ENCODE data around the gene KY. TPM values are rescaled to one million over a fixed set of nuclear protein-coding genes. Genes with fewer than 3 reads are reported as not detected.
A peak's percentile ranks its signal among the peaks of the same experiment; 100 is the strongest.

Gene KY
- polyA plus RNA-seq, 3 donors, result 0.03 to 0.09 TPM; not detected in 1

DNA sequence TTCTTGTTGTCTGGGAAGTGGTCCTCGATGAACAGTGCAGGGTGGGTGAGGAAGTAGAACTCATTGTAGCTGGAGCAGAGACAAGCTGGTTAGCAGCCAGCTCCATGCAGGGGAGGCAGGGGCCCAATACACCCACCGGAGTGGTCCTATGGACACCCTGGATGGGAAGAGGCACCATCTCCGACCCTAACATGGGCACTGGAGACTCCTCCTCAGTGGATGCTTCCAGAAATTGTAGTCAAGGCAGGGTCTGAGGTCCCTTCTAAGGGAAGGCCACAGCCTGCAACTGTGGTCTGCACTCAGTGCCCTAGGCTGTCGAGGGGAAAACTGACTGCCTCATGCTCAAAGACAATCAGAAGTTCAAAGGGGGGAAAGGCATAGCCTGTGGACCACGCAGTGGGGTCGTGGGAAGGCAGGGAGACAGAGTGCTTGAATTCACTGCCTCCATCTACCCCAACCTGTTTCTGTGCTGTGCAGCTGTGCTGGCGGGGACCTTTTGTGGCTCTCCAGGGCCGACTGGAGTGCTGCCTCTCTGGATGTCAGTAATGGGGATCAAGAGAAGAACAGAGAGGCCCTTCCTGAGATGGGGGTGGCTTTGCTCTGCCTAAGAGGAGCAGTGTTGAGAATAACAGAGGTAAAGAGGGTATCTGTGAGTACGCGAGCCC is 41.9 kb downstream of the KY start:
- no peaks in the 10 kb centered on the region for H3K27me3 ChIP-seq (ENCODE audit: control insufficient read depth in 2 of 2, insufficient read depth in 2 of 2, low read length in 2 of 2)
- no peak overlapping the region for H3K27ac ChIP-seq (ENCODE audit: low read depth in 1 of 2, low read length in 2 of 2)
- H3K36me3 ChIP-seq (replicated peaks in 1 of 2; ENCODE audit: control insufficient read depth in 1 of 2, insufficient read depth in 2 of 2, low read length in 2 of 2), result no peaks in the 10 kb centered on the region
- Mint-ChIP-seq H3K4me3 (no peak overlapping the region), H3K27ac (peak overlapping the region in 1 of 7 donors; percentile 7), H3K36me3 (no peaks in the 10 kb centered on the region), H3K4me1 (peaks cover 46% of the 10 kb centered on the region), H3K9me3 (no peaks in the 10 kb centered on the region), H3K27me3 (ENCODE audit: low read depth in 3 of 3) (peaks cover 0 to 5% (median 2%) of the 10 kb centered on the region in 3 donors)
- intact Hi-C loops (cut with micrococcal nuclease), result loop anchor here in 1 of 2 donors (10.0 kb wide), 1 partner anchor 1286 kb away; no protein-coding TSS in a partner anchor
- H3K4me1 ChIP-seq (ENCODE audit: control insufficient read depth in 1 of 2, insufficient read depth in 2 of 2, low read length in 2 of 2), result peaks cover 33 to 38% of the 10 kb centered on the region in 2 donors
- no peak overlapping the region for H2AFZ ChIP-seq (ENCODE audit: insufficient read depth, low read depth, low read length, poor library complexity, severe bottlenecking)
- no peaks in the 10 kb centered on the region for H3K9me3 ChIP-seq (replicated peaks in 1 of 2; ENCODE audit: control insufficient read depth in 1 of 2, insufficient read depth in 1 of 2, low read length in 2 of 2)
- no peaks in the 10 kb centered on the region for H4K20me1 ChIP-seq (ENCODE audit: insufficient read depth, low read length)
- TF ChIP-seq, protein P1, sequence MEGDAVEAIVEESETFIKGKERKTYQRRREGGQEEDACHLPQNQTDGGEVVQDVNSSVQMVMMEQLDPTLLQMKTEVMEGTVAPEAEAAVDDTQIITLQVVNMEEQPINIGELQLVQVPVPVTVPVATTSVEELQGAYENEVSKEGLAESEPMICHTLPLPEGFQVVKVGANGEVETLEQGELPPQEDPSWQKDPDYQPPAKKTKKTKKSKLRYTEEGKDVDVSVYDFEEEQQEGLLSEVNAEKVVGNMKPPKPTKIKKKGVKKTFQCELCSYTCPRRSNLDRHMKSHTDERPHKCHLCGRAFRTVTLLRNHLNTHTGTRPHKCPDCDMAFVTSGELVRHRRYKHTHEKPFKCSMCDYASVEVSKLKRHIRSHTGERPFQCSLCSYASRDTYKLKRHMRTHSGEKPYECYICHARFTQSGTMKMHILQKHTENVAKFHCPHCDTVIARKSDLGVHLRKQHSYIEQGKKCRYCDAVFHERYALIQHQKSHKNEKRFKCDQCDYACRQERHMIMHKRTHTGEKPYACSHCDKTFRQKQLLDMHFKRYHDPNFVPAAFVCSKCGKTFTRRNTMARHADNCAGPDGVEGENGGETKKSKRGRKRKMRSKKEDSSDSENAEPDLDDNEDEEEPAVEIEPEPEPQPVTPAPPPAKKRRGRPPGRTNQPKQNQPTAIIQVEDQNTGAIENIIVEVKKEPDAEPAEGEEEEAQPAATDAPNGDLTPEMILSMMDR (IDR thresholded peaks at IDR 0.05), result no peak
- H3K4me3 ChIP-seq (replicated peaks in 1 of 3; ENCODE audit: low read depth in 2 of 3, low read length in 3 of 3), result no peak overlapping the region
- DNase-seq, result no peak
- 69% methylated on average over 5 of the region's 10 CpGs for WGBS (ENCODE audit: insufficient coverage)
- H3K4me2 ChIP-seq (replicated peaks; ENCODE audit: extremely low read depth, low read length, poor library complexity, severe bottlenecking), result no peak overlapping the region
- H3K79me2 ChIP-seq (ENCODE audit: insufficient read depth, low read length), result no peaks in the 10 kb centered on the region
- H3K9ac ChIP-seq (ENCODE audit: insufficient read depth, low read length, poor library complexity, severe bottlenecking), result no peak overlapping the region

DNA sequence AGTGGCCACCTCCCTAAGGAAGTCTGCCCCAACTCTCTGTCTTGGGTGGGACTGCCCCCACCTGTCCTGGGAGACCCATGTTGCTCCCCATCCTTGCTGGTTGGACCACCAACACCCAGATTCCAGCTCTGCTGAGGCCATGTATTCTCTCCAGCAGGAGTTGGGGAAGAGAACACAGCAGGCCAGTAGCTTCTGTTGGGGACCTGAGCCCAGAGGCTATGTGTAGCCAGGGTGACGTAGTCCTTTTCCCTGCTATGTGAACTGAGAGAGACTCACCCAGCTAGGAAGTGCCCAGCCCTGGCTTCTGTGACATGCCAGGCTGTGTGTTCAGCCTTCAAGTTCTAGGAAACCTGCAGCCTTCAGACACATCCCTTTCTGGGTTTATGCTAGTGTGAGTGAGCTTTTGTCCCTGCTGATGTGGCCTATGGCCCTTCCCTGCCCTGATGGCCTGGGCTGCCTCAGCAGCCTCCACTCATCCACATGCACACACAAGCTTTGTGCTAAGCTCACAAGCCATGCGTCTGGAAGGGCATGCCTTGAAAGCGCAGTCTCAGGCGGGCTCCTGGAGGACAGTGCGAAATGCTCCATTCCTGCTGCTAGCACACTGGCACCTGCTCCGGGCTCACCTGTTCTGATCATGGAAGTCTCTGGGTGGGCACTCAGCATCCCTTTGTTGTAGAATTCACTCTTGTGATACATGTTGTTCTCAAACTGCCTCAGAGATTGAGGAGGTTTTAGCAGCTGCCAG is 42.6 kb downstream of the KY start:
- intact Hi-C loops (cut with micrococcal nuclease), result loop anchor here in 1 of 2 donors (10.0 kb wide), 1 partner anchor 1287 kb away; no protein-coding TSS in a partner anchor
- H3K36me3 Mint-ChIP-seq, result no peaks in the 10 kb centered on the region
- Histone ChIP-seq H4K20me1 (ENCODE audit: insufficient read depth, low read length) (no peaks in the 10 kb centered on the region), H3K9me3 (replicated peaks in 1 of 2; ENCODE audit: control insufficient read depth in 1 of 2, insufficient read depth in 1 of 2, low read length in 2 of 2) (no peaks in the 10 kb centered on the region), H3K4me3 (replicated peaks in 1 of 3; ENCODE audit: low read depth in 2 of 3, low read length in 3 of 3) (no peak overlapping the region), H3K79me2 (ENCODE audit: insufficient read depth, low read length) (no peaks in the 10 kb centered on the region), H3K27ac (ENCODE audit: low read depth in 1 of 2, low read length in 2 of 2) (no peak overlapping the region), H3K4me2 (replicated peaks; ENCODE audit: extremely low read depth, low read length, poor library complexity, severe bottlenecking) (no peak overlapping the region), H3K36me3 (replicated peaks in 1 of 2; ENCODE audit: control insufficient read depth in 1 of 2, insufficient read depth in 2 of 2, low read length in 2 of 2) (no peaks in the 10 kb centered on the region), H2AFZ (ENCODE audit: insufficient read depth, low read depth, low read length, poor library complexity, severe bottlenecking) (no peak overlapping the region), H3K9ac (ENCODE audit: insufficient read depth, low read length, poor library complexity, severe bottlenecking) (peak overlapping the region; percentile 6), H3K4me1 (ENCODE audit: control insufficient read depth in 1 of 2, insufficient read depth in 2 of 2, low read length in 2 of 2) (peaks cover 38 to 44% of the 10 kb centered on the region in 2 donors), H3K27me3 (ENCODE audit: control insufficient read depth in 2 of 2, insufficient read depth in 2 of 2, low read length in 2 of 2) (no peaks in the 10 kb centered on the region)
- no peak overlapping the region for H3K4me3 Mint-ChIP-seq
- 94% methylated on average over 6 of the region's 6 CpGs for WGBS (ENCODE audit: insufficient coverage)
- H3K27me3 Mint-ChIP-seq (ENCODE audit: low read depth in 3 of 3), result peaks cover 0 to 5% (median 2%) of the 10 kb centered on the region in 3 donors
- no peaks in the 10 kb centered on the region for H3K9me3 Mint-ChIP-seq
- TF ChIP-seq, protein P1 (IDR thresholded peaks at IDR 0.05), result no peak
- no peak for DNase-seq
- no peak overlapping the region for H3K27ac Mint-ChIP-seq
- peaks cover 53% of the 10 kb centered on the region for H3K4me1 Mint-ChIP-seq

Measured in CD14-positive monocyte (primary cell).